ENCODE measurements around the gene IDH3B. TPM values are rescaled to one million over a fixed set of nuclear protein-coding genes. Genes with fewer than 3 reads are reported as not detected.

Gene IDH3B
- total and polyA plus RNA-seq, 2 of the 13 experiments (the other 11 are each of a cell fraction or from before 2014, with no cell fraction given): 215 to 254 TPM

DNA sequence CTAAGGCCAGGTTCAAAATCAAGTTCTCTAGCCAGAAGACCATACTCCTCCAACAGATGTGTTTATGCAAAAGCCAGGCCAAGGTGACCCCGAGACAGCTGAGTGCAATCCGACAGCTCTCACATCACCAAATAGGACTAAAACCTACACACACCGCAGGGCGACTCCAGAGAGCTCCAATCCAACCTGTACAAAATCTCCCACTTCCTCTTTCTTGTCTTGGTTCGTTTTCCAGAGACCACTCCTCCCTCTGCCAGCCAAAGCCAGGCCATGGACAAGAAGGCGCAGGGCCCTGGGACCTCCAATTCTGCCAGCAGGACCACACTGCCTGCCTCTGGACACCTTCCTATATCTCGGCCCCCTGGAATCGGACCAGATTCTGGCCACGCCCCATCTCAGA lies 23.1 kb downstream of the IDH3B start:
- BruUV-seq (replicated peaks): no TSS peak
- TF ChIP-seq KLF6 (CRISPR knock-in tag; IDR thresholded peaks at IDR 0.05) (no peak), ZNF703 (CRISPR knock-in tag; IDR thresholded peaks at IDR 0.05; ENCODE audit: borderline replicate concordance) (no peak), ZZZ3 (CRISPR knock-in tag; IDR thresholded peaks at IDR 0.05; ENCODE audit: borderline replicate concordance) (no peak), ZNF672 (CRISPR knock-in tag; IDR thresholded peaks at IDR 0.05) (no peak)
- intact Hi-C loops (cut with micrococcal nuclease; ENCODE audit: unreplicated experiment) (no loop called here), in situ Hi-C loops (cut with HindIII; ENCODE audit: extremely low pct_ligation_motif_present, low pct_unique_long_range_greater_than_20kb) (no loop called here)
- no peak for DNase-seq (ENCODE audit: low spot score)
- H4K20me1 ChIP-seq (ENCODE audit: insufficient read depth, low read length): no peaks in the 10 kb centered on the region
- no peaks in the 10 kb centered on the region for H3K36me3 ChIP-seq (replicated peaks in 1 of 2; ENCODE audit: control insufficient read depth in 1 of 2, insufficient read depth in 2 of 2, low read length in 2 of 2)
- H3K4me2 ChIP-seq (ENCODE audit: low read depth, low read length): no peak overlapping the region
- no peaks in the 10 kb centered on the region for H3K4me1 ChIP-seq (ENCODE audit: insufficient read depth, low read length)
- H2AFZ ChIP-seq (ENCODE audit: low read length): no peak overlapping the region
- H3K27me3 ChIP-seq (ENCODE audit: control insufficient read depth in 1 of 2, insufficient read depth in 2 of 2, low read length in 2 of 2): peaks cover 0 to 8% of the 10 kb centered on the region in 2 experiments; a peak in 2 of 5 replicates
- ATAC-seq: no peak; the same call in 2 of the 3 replicates
- no peak overlapping the region for H3K4me3 ChIP-seq (replicated peaks in 1 of 3; ENCODE audit: insufficient read depth in 1 of 3, low read depth in 2 of 3, low read length in 3 of 3)
- H3K27ac ChIP-seq (ENCODE audit: extremely low read length, insufficient read depth, low read length): no peak overlapping the region
- CTCF ChIA-PET (ENCODE audit: low intra/inter-chr PET ratio, low total read pairs): no interaction called here
- no peaks in the 10 kb centered on the region for H3K79me2 ChIP-seq (ENCODE audit: insufficient read depth, low read length)
- FAIRE-seq: no peak
- no peak overlapping the region for H3K9ac ChIP-seq (ENCODE audit: insufficient read depth, low read depth, low read length)
- H3K9me3 ChIP-seq (ENCODE audit: low read length): no peaks in the 10 kb centered on the region
- 55% methylated on average over 9 of the region's 9 CpGs for WGBS (ENCODE audit: low lambda C conversion rate)
- POLR2A ChIA-PET: interaction anchor here (0.6 to 3.1 kb wide), 2 partner anchors 11 to 519 kb away, joined by 3 to 15 read pairs; partner anchors contain the start of genes FASTKD5, NOP56 and UBOX5

DNA sequence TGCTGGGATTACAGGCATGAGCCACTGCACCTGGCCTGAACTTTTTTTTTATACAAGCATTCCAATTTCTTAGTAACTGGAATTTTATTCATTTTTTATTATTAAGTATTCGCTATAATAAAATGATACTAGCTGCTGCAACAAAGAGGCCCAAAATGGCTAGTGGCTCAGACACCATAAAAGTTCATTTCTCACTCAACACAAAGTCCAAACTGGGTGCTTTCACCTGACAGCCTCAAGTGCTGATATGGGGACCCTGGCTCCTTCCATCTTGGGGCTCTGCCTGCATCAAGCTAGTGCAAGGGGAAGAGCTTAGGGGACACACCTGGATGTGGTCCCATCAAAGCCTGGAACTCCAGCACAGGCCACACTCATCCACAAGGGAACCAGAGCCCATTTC lies 23.8 kb downstream of the IDH3B start:
- intact Hi-C loops (cut with micrococcal nuclease; ENCODE audit: unreplicated experiment) (no loop called here), in situ Hi-C loops (cut with HindIII; ENCODE audit: extremely low pct_ligation_motif_present, low pct_unique_long_range_greater_than_20kb) (no loop called here)
- DNase-seq (ENCODE audit: low spot score) (no peak), FAIRE-seq (no peak), ATAC-seq (no peak)
- H3K4me3 ChIP-seq (replicated peaks in 1 of 3; ENCODE audit: insufficient read depth in 1 of 3, low read depth in 2 of 3, low read length in 3 of 3): no peak overlapping the region
- WGBS (ENCODE audit: low lambda C conversion rate): 2% methylated on average over 1 of the region's 1 CpG
- H3K27me3 ChIP-seq (ENCODE audit: control insufficient read depth in 1 of 2, insufficient read depth in 2 of 2, low read length in 2 of 2): peaks cover 0 to 12% of the 10 kb centered on the region in 2 experiments; a peak in 2 of 5 replicates
- CTCF ChIA-PET (ENCODE audit: low intra/inter-chr PET ratio, low total read pairs): no interaction called here
- H3K79me2 ChIP-seq (ENCODE audit: insufficient read depth, low read length): no peaks in the 10 kb centered on the region
- TF ChIP-seq ZNF12 (CRISPR knock-in tag; IDR thresholded peaks at IDR 0.05) (peak; percentile 57; the same call in 1 of the 2 replicates), HMG20A (CRISPR knock-in tag; IDR thresholded peaks at IDR 0.05; ENCODE audit: borderline replicate concordance) (no peak)
- H3K9ac ChIP-seq (ENCODE audit: insufficient read depth, low read depth, low read length): no peak overlapping the region
- POLR2A ChIA-PET: interaction anchor here (0.6 kb wide), 1 partner anchor 520 kb away, joined by 3 read pairs; the partner anchor contains the start of genes FASTKD5 and UBOX5
- H3K9me3 ChIP-seq (ENCODE audit: low read length): no peaks in the 10 kb centered on the region
- no peaks in the 10 kb centered on the region for H4K20me1 ChIP-seq (ENCODE audit: insufficient read depth, low read length)
- H2AFZ ChIP-seq (ENCODE audit: low read length): no peak overlapping the region
- H3K27ac ChIP-seq (ENCODE audit: extremely low read length, insufficient read depth, low read length): no peak overlapping the region
- no peaks in the 10 kb centered on the region for H3K4me1 ChIP-seq (ENCODE audit: insufficient read depth, low read length)
- no peak overlapping the region for H3K4me2 ChIP-seq (ENCODE audit: low read depth, low read length)
- H3K36me3 ChIP-seq (replicated peaks in 1 of 2; ENCODE audit: control insufficient read depth in 1 of 2, insufficient read depth in 2 of 2, low read length in 2 of 2): no peaks in the 10 kb centered on the region
- no TSS peak for BruUV-seq (replicated peaks)

All from HepG2 (cell line).